ENCODE data around the gene NEK10.
"Not testable (repeated sequence)": the region's sequence is repeated elsewhere in the genome, so short reads cannot be mapped to it uniquely, and the experiment has no call there.

NEK10 gene

DNA sequence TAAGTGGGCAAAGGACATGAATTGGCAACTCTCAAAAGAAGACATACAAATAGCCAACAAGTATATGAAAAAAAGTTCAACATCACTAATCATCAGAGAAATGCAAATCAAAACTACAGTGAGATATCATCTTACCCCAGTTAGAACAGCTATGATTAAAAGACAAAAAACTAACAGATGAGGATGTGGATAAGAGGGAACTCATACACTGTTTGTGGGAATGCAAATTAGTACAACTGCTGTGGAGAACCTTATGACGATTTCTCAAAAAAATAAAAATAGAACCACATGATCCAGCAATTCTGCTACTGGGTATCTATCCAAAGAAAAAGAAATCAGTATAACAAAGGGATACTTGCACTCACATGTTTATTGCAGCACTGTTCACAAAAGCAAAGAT lies 28.6 kb downstream of the NEK10 start:
- Mint-ChIP-seq H3K4me1 (no peaks in the 10 kb centered on the region), H3K36me3 (ENCODE audit: low read depth) (no peaks in the 10 kb centered on the region), H3K9me3 (peaks cover 5% of the 10 kb centered on the region), H3K4me3 (no peak overlapping the region), H3K27ac (no peak overlapping the region), H3K27me3 (no peaks in the 10 kb centered on the region)
- DNase-seq (no peak), ATAC-seq (no peak)

DNA sequence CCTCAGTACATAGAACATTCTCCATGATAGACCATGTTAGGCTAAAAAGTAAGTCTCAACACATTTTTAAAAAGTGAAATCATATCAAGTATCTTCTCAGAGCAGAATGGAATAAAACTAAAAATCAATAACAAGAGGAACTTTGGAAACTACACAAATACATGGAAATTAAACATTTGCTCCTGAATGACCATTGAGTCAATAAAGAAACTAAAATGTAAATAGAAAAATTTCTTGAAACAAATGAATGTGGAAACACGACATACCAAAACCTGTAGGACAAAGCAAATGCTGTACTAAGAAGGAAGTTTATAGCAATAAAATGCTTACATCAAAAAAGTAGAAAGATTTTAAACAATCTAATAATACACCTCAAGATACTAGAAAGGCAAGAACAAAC lies 33.6 kb downstream of the NEK10 start:
- no peak overlapping the region for H3K27ac Mint-ChIP-seq
- no peaks in the 10 kb centered on the region for H3K36me3 Mint-ChIP-seq (ENCODE audit: low read depth)
- peaks cover 5% of the 10 kb centered on the region for H3K9me3 Mint-ChIP-seq
- H3K27me3 Mint-ChIP-seq, result no peaks in the 10 kb centered on the region
- ATAC-seq, result no peak
- H3K4me1 Mint-ChIP-seq, result no peaks in the 10 kb centered on the region
- H3K4me3 Mint-ChIP-seq, result no peak overlapping the region
- no peak for DNase-seq

GRCh38 chr3:27333843-27334242 lies 35.3 kb downstream of the NEK10 start:
- Mint-ChIP-seq H3K27ac (no peak overlapping the region), H3K9me3 (peaks cover 9% of the 10 kb centered on the region), H3K27me3 (no peaks in the 10 kb centered on the region), H3K4me1 (no peaks in the 10 kb centered on the region), H3K4me3 (no peak overlapping the region), H3K36me3 (ENCODE audit: low read depth) (no peaks in the 10 kb centered on the region)
- ATAC-seq (no peak), DNase-seq (no peak)

DNA sequence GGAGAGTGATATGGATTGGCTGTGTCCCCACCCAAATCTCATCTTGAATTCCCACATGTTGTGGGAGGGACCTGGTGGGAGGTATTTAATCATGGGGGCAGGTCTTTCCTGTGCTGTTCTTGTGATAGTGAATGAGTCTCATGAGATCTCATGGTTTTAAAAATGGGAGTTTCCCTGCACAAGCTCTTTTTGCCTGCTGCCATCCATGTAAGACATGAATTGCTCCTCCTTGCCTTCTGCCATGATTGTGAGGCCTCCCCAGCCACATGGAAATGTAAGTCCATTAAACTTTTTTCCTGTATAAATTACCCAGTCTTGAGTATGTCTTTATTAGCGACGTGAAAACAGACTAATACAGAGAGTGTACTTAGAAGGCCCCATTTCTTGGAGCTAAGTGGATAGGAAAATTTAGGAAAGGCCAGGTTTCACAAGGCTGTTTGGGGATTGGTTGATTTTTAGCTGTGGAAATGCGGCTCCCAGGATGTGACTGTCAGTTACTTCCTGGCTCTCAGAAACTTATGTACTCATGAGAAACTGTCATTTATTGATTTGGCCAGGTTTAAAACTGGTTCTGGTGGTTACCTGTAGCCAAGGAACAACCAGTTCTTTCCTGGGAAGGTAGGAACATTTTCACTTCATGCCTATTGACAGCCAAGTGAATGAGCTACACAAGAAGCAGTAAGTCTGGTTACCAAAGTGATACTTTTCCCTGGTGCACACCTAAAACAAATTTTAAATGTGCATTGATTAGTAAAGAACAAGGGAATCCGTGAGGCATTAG lies 40.0 kb downstream of the NEK10 start:
- H3K4me1 Mint-ChIP-seq; H3K36me3 Mint-ChIP-seq (ENCODE audit: low read depth); H3K27ac Mint-ChIP-seq; H3K27me3 Mint-ChIP-seq; H3K9me3 Mint-ChIP-seq; ATAC-seq; DNase-seq; H3K4me3 Mint-ChIP-seq: not testable (repeated sequence)

- Mint-ChIP-seq H3K9me3 (peaks cover 7% of the 10 kb centered on the region), H3K36me3 (ENCODE audit: low read depth) (no peaks in the 10 kb centered on the region), H3K4me3 (no peak overlapping the region), H3K27ac (no peak overlapping the region), H3K4me1 (no peaks in the 10 kb centered on the region), H3K27me3 (no peaks in the 10 kb centered on the region)
- ATAC-seq (no peak), DNase-seq (no peak)
Observed at GRCh38 chr3:27326629-27327545, 42.3 kb downstream of the NEK10 start.

DNA sequence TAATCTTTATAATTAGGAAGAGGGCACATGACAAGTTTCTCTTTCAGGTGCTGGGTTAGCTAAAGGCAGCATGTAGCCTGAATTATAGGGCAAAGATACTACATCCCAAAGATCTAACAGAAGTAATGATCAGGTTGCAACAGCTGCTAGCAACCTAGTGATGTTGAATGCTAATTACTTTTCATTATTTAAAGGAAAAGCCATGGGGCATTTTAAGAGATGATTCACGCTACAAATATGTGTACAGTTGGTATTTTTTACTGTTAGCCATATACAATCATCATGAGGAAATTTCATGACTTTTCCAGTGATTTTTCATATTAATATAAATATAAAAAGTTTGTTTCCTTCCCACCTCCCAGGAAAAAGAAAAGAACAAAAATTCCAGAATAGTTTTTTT lies 43.0 kb downstream of the NEK10 start:
- ATAC-seq (no peak), DNase-seq (no peak)
- H3K4me3 Mint-ChIP-seq, result no peak overlapping the region
- no peaks in the 10 kb centered on the region for H3K27me3 Mint-ChIP-seq
- H3K27ac Mint-ChIP-seq, result no peak overlapping the region
- H3K9me3 Mint-ChIP-seq, result peaks cover 7% of the 10 kb centered on the region
- no peaks in the 10 kb centered on the region for H3K4me1 Mint-ChIP-seq
- H3K36me3 Mint-ChIP-seq (ENCODE audit: low read depth), result no peaks in the 10 kb centered on the region

- no peak for ATAC-seq
- DNase-seq, result no peak
- Mint-ChIP-seq H3K36me3 (ENCODE audit: low read depth) (no peaks in the 10 kb centered on the region), H3K4me1 (no peaks in the 10 kb centered on the region), H3K27me3 (no peaks in the 10 kb centered on the region), H3K27ac (no peak overlapping the region), H3K9me3 (peaks cover 7% of the 10 kb centered on the region), H3K4me3 (no peak overlapping the region)
Observed at GRCh38 chr3:27325419-27325818, 43.8 kb downstream of the NEK10 start.

DNA sequence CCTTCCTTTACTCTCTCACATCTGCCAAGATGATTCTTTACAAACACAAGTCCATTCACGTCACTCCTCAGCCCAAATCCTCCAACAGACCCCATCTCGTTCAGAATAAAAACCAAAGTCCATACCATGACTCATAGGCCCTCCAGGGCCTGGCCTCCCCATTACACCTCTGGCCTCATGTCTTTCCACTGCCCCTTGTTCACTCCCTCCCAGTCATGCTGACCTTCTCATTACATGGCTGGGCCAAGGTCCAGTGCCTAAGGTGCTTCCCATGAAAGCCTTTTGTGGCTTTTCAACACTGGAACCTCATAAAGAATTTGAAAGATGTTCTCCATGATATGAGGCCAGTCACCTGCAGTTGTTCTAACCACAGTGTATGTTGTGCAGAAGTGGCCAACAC lies 44.5 kb downstream of the NEK10 start:
- DNase-seq (no peak), ATAC-seq (no peak)
- H3K9me3 Mint-ChIP-seq, result peaks cover 7% of the 10 kb centered on the region
- no peaks in the 10 kb centered on the region for H3K4me1 Mint-ChIP-seq
- no peak overlapping the region for H3K4me3 Mint-ChIP-seq
- no peak overlapping the region for H3K27ac Mint-ChIP-seq
- H3K36me3 Mint-ChIP-seq (ENCODE audit: low read depth), result no peaks in the 10 kb centered on the region
- no peaks in the 10 kb centered on the region for H3K27me3 Mint-ChIP-seq

- H3K36me3 Mint-ChIP-seq (ENCODE audit: low read depth), result no peaks in the 10 kb centered on the region
- DNase-seq, result no peak
- H3K9me3 Mint-ChIP-seq, result no peaks in the 10 kb centered on the region
- no peak for ATAC-seq
- no peaks in the 10 kb centered on the region for H3K4me1 Mint-ChIP-seq
- H3K27me3 Mint-ChIP-seq, result no peaks in the 10 kb centered on the region
- no peak overlapping the region for H3K27ac Mint-ChIP-seq
- H3K4me3 Mint-ChIP-seq, result no peak overlapping the region
Observed at GRCh38 chr3:27323087-27323570, 46.1 kb downstream of the NEK10 start.

GRCh38 chr3:27322634-27323033 lies 46.5 kb downstream of the NEK10 start:
- DNase-seq (no peak), ATAC-seq (no peak)
- Mint-ChIP-seq H3K27me3 (no peaks in the 10 kb centered on the region), H3K36me3 (ENCODE audit: low read depth) (no peaks in the 10 kb centered on the region), H3K9me3 (no peaks in the 10 kb centered on the region), H3K27ac (no peak overlapping the region), H3K4me1 (no peaks in the 10 kb centered on the region), H3K4me3 (no peak overlapping the region)

- H3K27me3 Mint-ChIP-seq, result no peaks in the 10 kb centered on the region
- no peaks in the 10 kb centered on the region for H3K36me3 Mint-ChIP-seq (ENCODE audit: low read depth)
- no peaks in the 10 kb centered on the region for H3K4me1 Mint-ChIP-seq
- DNase-seq (no peak), ATAC-seq (no peak)
- no peak overlapping the region for H3K4me3 Mint-ChIP-seq
- H3K9me3 Mint-ChIP-seq, result no peaks in the 10 kb centered on the region
- no peak overlapping the region for H3K27ac Mint-ChIP-seq
Observed at GRCh38 chr3:27319847-27320526, 49.2 kb downstream of the NEK10 start.

GRCh38 chr3:27319304-27319703 lies 49.9 kb downstream of the NEK10 start:
- Mint-ChIP-seq H3K27me3 (no peaks in the 10 kb centered on the region), H3K36me3 (ENCODE audit: low read depth) (no peaks in the 10 kb centered on the region), H3K4me3 (no peak overlapping the region)

GRCh38 chr3:27317096-27317495 lies 52.1 kb downstream of the NEK10 start:
- ATAC-seq (no peak), DNase-seq (no peak)
- Mint-ChIP-seq H3K9me3 (no peaks in the 10 kb centered on the region), H3K4me3 (no peak overlapping the region), H3K36me3 (ENCODE audit: low read depth) (no peaks in the 10 kb centered on the region), H3K27me3 (no peaks in the 10 kb centered on the region), H3K27ac (no peak overlapping the region), H3K4me1 (no peaks in the 10 kb centered on the region)

More at GRCh38 chr3:27319304-27319703, 49.9 kb downstream of the NEK10 start:
- Mint-ChIP-seq H3K9me3 (no peaks in the 10 kb centered on the region), H3K27ac (no peak overlapping the region), H3K4me1 (no peaks in the 10 kb centered on the region)
- no peak for ATAC-seq
- DNase-seq, result no peak

DNA sequence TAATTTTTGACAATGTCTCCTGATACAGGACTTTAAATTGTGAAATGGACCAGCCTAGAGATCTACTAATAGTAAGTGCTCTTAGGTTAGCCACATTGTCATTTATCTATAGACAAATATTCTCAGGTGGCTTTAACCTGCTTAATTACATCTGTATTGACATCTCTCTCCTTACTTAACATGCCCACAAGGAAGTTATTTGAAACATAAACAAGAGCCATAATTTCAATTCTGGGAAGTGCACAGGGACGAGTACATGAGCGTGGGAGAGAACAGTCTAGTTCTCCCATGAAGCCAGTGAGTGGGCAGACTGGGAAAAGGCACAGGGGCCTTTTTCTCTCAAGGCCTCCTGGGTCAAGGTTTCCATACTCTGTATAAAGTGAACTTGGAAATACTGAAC lies 54.2 kb downstream of the NEK10 start:
- no peaks in the 10 kb centered on the region for H3K9me3 Mint-ChIP-seq
- H3K36me3 Mint-ChIP-seq (ENCODE audit: low read depth), result no peaks in the 10 kb centered on the region
- H3K27me3 Mint-ChIP-seq, result peaks cover 2% of the 10 kb centered on the region
- ATAC-seq (no peak), DNase-seq (no peak)
- no peak overlapping the region for H3K27ac Mint-ChIP-seq
- no peak overlapping the region for H3K4me3 Mint-ChIP-seq
- no peaks in the 10 kb centered on the region for H3K4me1 Mint-ChIP-seq
